Stomach (tissue), 9 donors: ENCODE measurements around the gene VCP. TPM values are rescaled to one million over a fixed set of nuclear protein-coding genes. Genes with fewer than 3 reads are reported as not detected.

Source experiments
- DNase-seq, 2 donors: peaks; one replicate each; pipeline versions ENCODE4 v3.0.0 to v3.0.0-alpha.2; 2013 to 2019
- H3K27ac ChIP-seq, 5 donors: fragments of 200-600 bp in 4 of 5; sonication (generic) in 4 of 5; one replicate each; pipeline ENCODE4 v1.5.1; 2013 to 2019; ENCODE audit warnings: mild to moderate bottlenecking in 1 of 5, moderate library complexity in 1 of 5
- H3K27me3 ChIP-seq, 3 donors: fragments of 200-600 bp; sonication (generic); one replicate each; pipeline ENCODE4 v1.5.1; 2017 to 2019; ENCODE audit warnings: mixed run types in 1 of 3
- H3K36me3 ChIP-seq, 4 donors: fragments of 200-600 bp; sonication (generic); 1 replicate in 3 of 4; 2 replicates in 1 of 4; pipeline ENCODE4 v1.5.1; 2016 to 2019
- H3K4me1 ChIP-seq, 4 donors: fragments of 200-600 bp; sonication (generic); one replicate each; pipeline ENCODE4 v1.5.1; 2016 to 2019
- H3K4me3 ChIP-seq, 4 donors: fragments of 200-600 bp; sonication (generic) in 3 of 4; one replicate each; pipeline ENCODE4 v1.5.1; 2016 to 2019; ENCODE audit warnings: mild to moderate bottlenecking in 1 of 4
- H3K9me3 ChIP-seq, 4 donors: fragments of 200-600 bp; sonication (generic); one replicate each; pipeline ENCODE4 v1.5.1; 2016 to 2019
- EP300 ChIP-seq: sonication (generic); formaldehyde crosslinking; IDR thresholded peaks from one replicate; pipeline ENCODE4 v1.6.1; 2017; ENCODE audit warnings: antibody characterized with exemption
- POLR2A ChIP-seq, 4 donors: fragments of 450-650 bp; IDR thresholded peaks; one replicate each; pipeline ENCODE4 v1.6.1; 2016; ENCODE audit warnings: antibody characterized with exemption in 4 of 4, control low read depth in 2 of 4, mild to moderate bottlenecking in 1 of 4, moderate library complexity in 1 of 4
- POLR2AphosphoS5 ChIP-seq, 3 donors: sonication (generic); formaldehyde crosslinking; IDR thresholded peaks; one replicate each; pipeline ENCODE4 v1.6.1; 2016; ENCODE audit warnings: antibody characterized with exemption in 3 of 3
- WGBS, 5 donors: extraction: QIAGEN DNeasy Blood & Tissue Kit in 3 of 5; methylation state at CpG; one replicate each; pipeline versions ENCODE4 v1.1.5 to v1.1.7; 2013 to 2018; 5-methylcytosine and 5-hydroxymethylcytosine counted together
- intact Hi-C: fragments of 100-400 bp; cut with DNase I; formaldehyde crosslinking; loops from one replicate; pipeline ENCODE4 v1.15.1; 2023; ENCODE audit warnings: low total_unique reads
- polyA plus RNA-seq, 3 donors: library from polyadenylated mRNA; stranded (reverse); fragments of 200-250 nt; gene quantifications; one replicate each; pipeline ENCODE4 v1.2.3, GENCODE V29; 2013
- total RNA-seq, 5 donors: library from RNA; depleted of rRNA; stranded (reverse); fragments of >200 nt; gene quantifications; one replicate each; pipeline versions ENCODE4 v1.1.0 to v1.2.3, GENCODE V29; 2014 to 2016
- TF ChIP-seq, protein P1 (sequence below), 7 experiments: fragments of 450-650 bp in 4 of 7; fragments of 200-600 bp in 3 of 7; sonication (generic) in 3 of 7; IDR thresholded peaks; one replicate each; pipeline ENCODE4 v1.5.1; 2016 to 2019; ENCODE audit warnings: antibody characterized with exemption in 7 of 7, control low read depth in 2 of 7, mild to moderate bottlenecking in 1 of 7
- donor health status: healthy with polysubstance abuse.
- donor health status: Bipolar disorder and iron deficiency.
- donor health status: healthy.

VCP gene
- total and polyA plus RNA-seq, 8 donors: 53.2 to 238 (median 113) TPM

DNA sequence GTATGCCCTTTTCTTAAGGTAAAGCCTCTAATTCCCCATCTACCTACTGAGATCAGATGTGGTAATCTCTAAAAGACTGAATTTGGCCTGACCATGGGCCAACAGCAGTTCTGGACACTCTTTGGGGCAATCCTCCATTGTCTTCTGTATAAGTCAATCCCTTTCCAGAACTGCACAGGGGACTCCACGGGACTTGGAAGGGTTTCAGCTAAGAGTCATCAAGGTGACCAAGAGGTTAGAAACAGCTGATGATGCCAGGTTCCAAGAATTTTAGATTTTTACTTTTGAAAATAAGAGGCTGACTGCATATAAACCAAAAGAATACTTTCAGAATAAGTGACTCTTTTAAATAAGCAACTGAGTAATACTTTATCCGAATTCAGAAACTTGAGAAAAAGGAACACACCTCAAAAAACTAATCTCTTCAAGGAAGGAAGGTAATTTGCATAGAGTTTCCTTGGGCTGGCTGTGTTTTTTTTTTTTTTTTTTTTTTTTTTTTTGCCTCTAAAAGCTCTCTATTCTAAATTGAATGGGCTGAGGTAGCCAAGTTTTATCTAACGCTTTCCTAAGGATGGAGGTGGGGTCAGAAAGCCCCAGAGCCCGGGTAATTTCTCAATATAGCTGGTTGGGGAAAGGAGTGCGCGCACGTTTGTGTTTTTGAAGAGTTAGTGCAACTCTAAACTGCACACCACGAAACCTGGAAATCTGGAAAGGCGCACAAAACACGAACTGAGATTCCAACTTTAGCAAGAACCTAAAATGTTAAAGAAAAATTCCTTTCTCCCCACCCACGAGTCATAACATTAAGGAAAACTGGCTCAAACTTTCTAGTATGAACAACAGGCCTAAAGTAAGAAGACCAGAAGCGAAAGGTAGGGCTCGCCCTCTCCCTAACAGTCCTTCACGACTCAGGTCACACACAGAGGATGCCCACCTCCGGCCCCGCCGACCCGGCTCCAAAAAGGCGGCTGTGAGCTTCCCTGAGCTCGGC, 1.3 kb downstream of the VCP start:
- Histone ChIP-seq H3K4me3 (peak overlapping the region; percentile 73 to 100 (median 94)), H3K36me3 (peaks cover 19 to 47% (median 40%) of the 10 kb centered on the region in 4 donors), H3K27me3 (no peaks in the 10 kb centered on the region), H3K9me3 (no peaks in the 10 kb centered on the region), H3K27ac (peak overlapping the region; percentile 98 to 100 (median 100)), H3K4me1 (peaks cover 26 to 55% (median 47%) of the 10 kb centered on the region in 4 donors)
- intact Hi-C loops: no loop called here
- TF ChIP-seq, protein P1, sequence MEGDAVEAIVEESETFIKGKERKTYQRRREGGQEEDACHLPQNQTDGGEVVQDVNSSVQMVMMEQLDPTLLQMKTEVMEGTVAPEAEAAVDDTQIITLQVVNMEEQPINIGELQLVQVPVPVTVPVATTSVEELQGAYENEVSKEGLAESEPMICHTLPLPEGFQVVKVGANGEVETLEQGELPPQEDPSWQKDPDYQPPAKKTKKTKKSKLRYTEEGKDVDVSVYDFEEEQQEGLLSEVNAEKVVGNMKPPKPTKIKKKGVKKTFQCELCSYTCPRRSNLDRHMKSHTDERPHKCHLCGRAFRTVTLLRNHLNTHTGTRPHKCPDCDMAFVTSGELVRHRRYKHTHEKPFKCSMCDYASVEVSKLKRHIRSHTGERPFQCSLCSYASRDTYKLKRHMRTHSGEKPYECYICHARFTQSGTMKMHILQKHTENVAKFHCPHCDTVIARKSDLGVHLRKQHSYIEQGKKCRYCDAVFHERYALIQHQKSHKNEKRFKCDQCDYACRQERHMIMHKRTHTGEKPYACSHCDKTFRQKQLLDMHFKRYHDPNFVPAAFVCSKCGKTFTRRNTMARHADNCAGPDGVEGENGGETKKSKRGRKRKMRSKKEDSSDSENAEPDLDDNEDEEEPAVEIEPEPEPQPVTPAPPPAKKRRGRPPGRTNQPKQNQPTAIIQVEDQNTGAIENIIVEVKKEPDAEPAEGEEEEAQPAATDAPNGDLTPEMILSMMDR (IDR thresholded peaks at IDR 0.05): no peak
- no peak for TF ChIP-seq EP300
- TF ChIP-seq POLR2AphosphoS5 (IDR thresholded peaks at IDR 0.05): no peak
- no peak for TF ChIP-seq POLR2A (IDR thresholded peaks at IDR 0.05)
- WGBS, 5 donors: 0 to 1% (median 1%) methylated on average over 20 of the region's 20 CpGs
- peak; percentile 30 to 48 for DNase-seq

DNA sequence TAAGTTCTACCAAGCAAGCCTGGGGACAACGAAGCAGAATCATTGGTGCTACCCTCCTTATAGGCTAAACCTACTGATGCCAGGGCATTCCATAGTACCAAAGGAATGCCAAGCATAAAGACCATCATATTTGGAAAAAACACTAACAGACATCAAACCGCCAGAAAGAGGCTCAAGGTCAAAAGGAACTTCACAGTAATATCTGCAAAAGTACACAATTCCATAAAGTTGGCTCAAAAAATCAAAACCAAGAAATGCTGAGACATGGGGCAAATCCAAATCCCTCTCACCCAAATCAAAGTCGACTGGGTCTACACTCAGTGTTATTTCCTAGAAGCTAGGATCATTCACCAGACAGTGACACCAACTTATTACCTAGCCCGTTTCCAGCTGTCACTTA, 3.4 kb downstream of the VCP start:
- 60 to 84% (median 68%) methylated on average over 4 of the region's 4 CpGs for WGBS, 5 donors
- intact Hi-C loops: no loop called here
- DNase-seq: no peak
- Histone ChIP-seq H3K27me3 (no peaks in the 10 kb centered on the region), H3K9me3 (no peaks in the 10 kb centered on the region), H3K27ac (no peak overlapping the region), H3K4me1 (peaks cover 26 to 55% (median 47%) of the 10 kb centered on the region in 4 donors), H3K36me3 (peaks cover 40 to 47% (median 45%) of the 10 kb centered on the region in 4 donors), H3K4me3 (peak overlapping the region in 1 of 4 donors; percentile 88)
- TF ChIP-seq EP300 (no peak), POLR2A (IDR thresholded peaks at IDR 0.05) (no peak), POLR2AphosphoS5 (IDR thresholded peaks at IDR 0.05) (no peak)
- TF ChIP-seq, protein P1 (IDR thresholded peaks at IDR 0.05): no peak

DNA sequence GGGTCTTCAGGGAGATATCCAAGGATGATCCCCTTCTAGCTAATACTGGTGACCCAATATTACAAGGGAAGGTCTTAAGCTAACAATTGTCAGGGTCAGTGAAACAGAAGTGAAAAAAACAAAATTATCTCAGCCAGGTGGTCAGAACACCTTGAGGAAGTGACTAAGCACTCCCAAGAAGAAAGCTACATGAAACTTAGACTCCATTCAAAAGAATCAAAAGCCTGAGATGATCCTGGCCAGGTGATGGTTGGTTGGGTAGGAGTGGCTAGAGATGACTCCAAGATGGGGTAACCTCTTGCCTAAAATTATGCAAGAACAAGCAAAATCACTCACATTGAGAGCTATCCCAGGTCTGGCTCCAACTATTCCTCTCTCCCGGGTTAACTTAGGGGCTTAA, 5.4 kb downstream of the VCP start:
- Histone ChIP-seq H3K36me3 (peaks cover 60 to 65% (median 63%) of the 10 kb centered on the region in 4 donors), H3K4me3 (no peak overlapping the region), H3K27me3 (no peaks in the 10 kb centered on the region), H3K9me3 (no peaks in the 10 kb centered on the region), H3K4me1 (peaks cover 26 to 48% (median 42%) of the 10 kb centered on the region in 4 donors), H3K27ac (no peak overlapping the region)
- 90 to 96% (median 93%) methylated on average over 1 of the region's 1 CpG for WGBS, 5 donors
- intact Hi-C loops: no loop called here
- DNase-seq: no peak
- TF ChIP-seq, protein P1 (IDR thresholded peaks at IDR 0.05): no peak
- TF ChIP-seq EP300: no peak
- no peak for TF ChIP-seq POLR2A (IDR thresholded peaks at IDR 0.05)

DNA sequence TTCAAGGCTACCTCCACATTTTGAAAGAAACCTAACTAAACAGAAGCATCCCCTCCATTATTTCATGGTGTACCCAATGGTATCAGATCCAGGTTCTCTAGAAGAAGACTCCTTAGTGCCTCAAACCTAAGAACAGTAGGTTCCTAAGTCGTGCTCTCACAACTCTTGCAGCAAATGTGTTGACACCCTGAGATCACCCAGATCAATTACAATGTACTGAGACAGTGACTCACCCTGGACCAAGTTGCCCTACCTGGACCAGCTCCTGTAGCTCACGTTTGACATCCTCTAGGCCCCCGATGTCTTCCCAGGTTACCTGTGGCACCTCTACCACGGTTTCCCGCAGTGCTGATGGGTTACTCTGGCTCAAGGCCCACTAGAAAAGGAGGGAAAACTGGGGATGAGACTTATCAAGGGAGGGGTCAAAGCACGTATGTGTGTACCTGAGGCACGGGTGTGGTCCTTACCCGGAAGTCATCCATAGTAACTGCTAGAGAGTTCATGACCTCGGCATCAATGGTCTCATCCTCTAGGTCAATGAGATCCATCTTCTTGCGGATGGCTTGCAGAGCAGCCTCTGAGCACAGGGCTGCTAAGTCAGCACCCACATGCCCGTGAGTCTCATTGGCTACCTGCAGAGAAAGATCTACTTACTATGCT, 11.7 kb downstream of the VCP start:
- H3K27me3 ChIP-seq: no peaks in the 10 kb centered on the region
- H3K4me3 ChIP-seq: no peak overlapping the region
- DNase-seq: no peak
- no peak overlapping the region for H3K27ac ChIP-seq
- 86 to 94% (median 89%) methylated on average over 11 of the region's 11 CpGs for whole genome bisulfite sequencing, 5 donors
- H3K36me3 ChIP-seq: peaks cover 100% of the 10 kb centered on the region in 4 donors
- TF ChIP-seq, protein P1 (IDR thresholded peaks at IDR 0.05): no peak
- TF ChIP-seq EP300 (no peak), POLR2A (IDR thresholded peaks at IDR 0.05) (no peak)
- intact Hi-C loops: no loop called here
- H3K9me3 ChIP-seq: no peaks in the 10 kb centered on the region
- H3K4me1 ChIP-seq: no peaks in the 10 kb centered on the region
